Left hindlimb (tissue), 1 donor: ENCODE results near the gene TMOD1.
"Not testable (repeated sequence)": the region's sequence is repeated elsewhere in the genome, so short reads cannot be mapped to it uniquely, and the experiment has no call there.

Source experiments
- DNase-seq: peaks from one replicate; pipeline ENCODE4 v3.0.0-alpha.2; 2018

Gene TMOD1

GRCh38 chr9:97601228-97601898 lies 99.9 kb downstream of the TMOD1 start:
- DNase-seq: no peak

GRCh38 chr9:97602430-97602829 lies 101.0 kb downstream of the TMOD1 start:
- no peak for DNase-seq

GRCh38 chr9:97604901-97605645 lies 103.6 kb downstream of the TMOD1 start:
- DNase-seq: no peak

- no peak for DNase-seq
Observed at GRCh38 chr9:97615439-97616072, 114.1 kb downstream of the TMOD1 start.

GRCh38 chr9:97617939-97618416 lies 116.5 kb downstream of the TMOD1 start:
- DNase-seq: no peak

GRCh38 chr9:97620063-97620462 lies 118.6 kb downstream of the TMOD1 start:
- DNase-seq: not testable (repeated sequence)

- DNase-seq: not testable (repeated sequence)
Observed at GRCh38 chr9:97622483-97622882, 121.0 kb downstream of the TMOD1 start.

- DNase-seq: no peak
Observed at GRCh38 chr9:97623946-97624345, 122.5 kb downstream of the TMOD1 start.

GRCh38 chr9:97625620-97626019 lies 124.2 kb downstream of the TMOD1 start:
- DNase-seq: no peak

GRCh38 chr9:97627624-97628023 lies 126.2 kb downstream of the TMOD1 start:
- DNase-seq: no peak

- no peak for DNase-seq
Observed at GRCh38 chr9:97628668-97629067, 127.2 kb downstream of the TMOD1 start.

- DNase-seq: no peak
Observed at GRCh38 chr9:97629156-97629555, 127.7 kb downstream of the TMOD1 start.

- no peak for DNase-seq
Observed at GRCh38 chr9:97630591-97630990, 129.1 kb downstream of the TMOD1 start.

- peak; percentile 61 for DNase-seq
Observed at GRCh38 chr9:97632248-97632984, 130.9 kb downstream of the TMOD1 start.

- peak; percentile 98 for DNase-seq
Observed at GRCh38 chr9:97632985-97633858, 131.8 kb downstream of the TMOD1 start, which contains the start of the genes NCBP1 and TSTD2. Gene NCBP1 (plus strand): TSS chr9:97633821. CDS start chr9:97633882, 61 bp downstream. Gene TSTD2 (minus strand): TSS chr9:97633368. CDS start chr9:97627562, 5,806 bp downstream.

GRCh38 chr9:97633859-97634490 lies 132.5 kb downstream of the TMOD1 start:
- DNase-seq: no peak

- no peak for DNase-seq
Observed at GRCh38 chr9:97635026-97635425, 133.6 kb downstream of the TMOD1 start.

GRCh38 chr9:97636903-97637302 lies 135.4 kb downstream of the TMOD1 start:
- DNase-seq: no peak

- no peak for DNase-seq
Observed at GRCh38 chr9:97638666-97639065, 137.2 kb downstream of the TMOD1 start.

GRCh38 chr9:97640325-97640724 lies 138.9 kb downstream of the TMOD1 start:
- DNase-seq: no peak

- DNase-seq: no peak
Observed at GRCh38 chr9:97645720-97646119, 144.3 kb downstream of the TMOD1 start.
